ENCODE measurements around the gene FAIM2.

GRCh38 chr12:49846032-49846431 is 57.7 kb downstream of the FAIM2 start:
- TF ChIP-seq CTCF (IDR thresholded peaks at IDR 0.05), result no peak
- TF ChIP-seq EP300 (IDR thresholded peaks at IDR 0.05), result no peak

All from upper lobe of left lung (tissue), 4 donors.